HG03196 (cell line): Measurements from ENCODE around the gene SUGCT.

ENCODE experiments used
- ATAC-seq: cut with Tn5 transposase; IDR thresholded peaks from one replicate; pipeline ENCODE4 v1.9.1; 2021; ENCODE audit not compliant: unreplicated experiment

Gene SUGCT

GRCh38 chr7:40315277-40315676 is 180.5 kb downstream of the SUGCT start:
- ATAC-seq = no peak

- ATAC-seq = no peak
These were observed 181.4 kb downstream of the SUGCT start for GRCh38 chr7:40316176-40316575.

- ATAC-seq = no peak
These were observed 190.1 kb downstream of the SUGCT start for GRCh38 chr7:40324914-40325313.

GRCh38 chr7:40327113-40327512 is 192.3 kb downstream of the SUGCT start:
- ATAC-seq = no peak

- no peak for ATAC-seq
These were observed 193.1 kb downstream of the SUGCT start for GRCh38 chr7:40327873-40328272.

- peak; percentile 68 for ATAC-seq
These were observed 194.9 kb downstream of the SUGCT start for GRCh38 chr7:40329601-40330153.

- ATAC-seq = no peak
These were observed 195.6 kb downstream of the SUGCT start for GRCh38 chr7:40330408-40330807.

- ATAC-seq = no peak
These were observed 197.1 kb downstream of the SUGCT start for GRCh38 chr7:40331915-40332314.

GRCh38 chr7:40332516-40332915 is 197.7 kb downstream of the SUGCT start:
- no peak for ATAC-seq

- no peak for ATAC-seq
These were observed 207.0 kb downstream of the SUGCT start for GRCh38 chr7:40341836-40342235.

GRCh38 chr7:40346554-40346953 is 211.7 kb downstream of the SUGCT start:
- ATAC-seq = no peak

- no peak for ATAC-seq
These were observed 213.4 kb downstream of the SUGCT start for GRCh38 chr7:40348126-40348728.

- ATAC-seq = no peak
These were observed 215.3 kb downstream of the SUGCT start for GRCh38 chr7:40350100-40350499.

- ATAC-seq = no peak
These were observed 219.9 kb downstream of the SUGCT start for GRCh38 chr7:40354711-40355110.

- ATAC-seq = no peak
These were observed 221.5 kb downstream of the SUGCT start for GRCh38 chr7:40356312-40356711.

GRCh38 chr7:40356871-40357709 is 222.3 kb downstream of the SUGCT start:
- no peak for ATAC-seq

GRCh38 chr7:40369641-40370277 is 235.0 kb downstream of the SUGCT start:
- no peak for ATAC-seq

GRCh38 chr7:40371806-40372440 is 237.1 kb downstream of the SUGCT start:
- no peak for ATAC-seq

- no peak for ATAC-seq
These were observed 239.8 kb downstream of the SUGCT start for GRCh38 chr7:40374575-40374974.

GRCh38 chr7:40380111-40380510 is 245.3 kb downstream of the SUGCT start:
- no peak for ATAC-seq

GRCh38 chr7:40382145-40382544 is 247.3 kb downstream of the SUGCT start:
- ATAC-seq = no peak
